Transverse colon (tissue), 4 donors: ENCODE data around the gene TMEM192. TPM values are rescaled to one million over a fixed set of nuclear protein-coding genes. Genes with fewer than 3 reads are reported as not detected.

ENCODE experiments used
- DNase-seq: peaks from one replicate; pipeline ENCODE4 v3.0.0-alpha.2; 2019
- H3K27ac ChIP-seq, 4 donors: fragments of 200-600 bp; sonication (generic); 2 replicates each; pipeline ENCODE4 v1.5.1; 2016 to 2018; ENCODE audit warnings: inconsistent platforms in 4 of 4
- H3K27me3 ChIP-seq: fragments of 200-600 bp; sonication (generic); 2 replicates; pipeline ENCODE4 v1.5.1; 2017; ENCODE audit warnings: inconsistent platforms
- H3K36me3 ChIP-seq, 4 donors: fragments of 200-600 bp; sonication (generic); 2 replicates each; pipeline ENCODE4 v1.5.1; 2017 to 2019; ENCODE audit warnings: inconsistent platforms in 4 of 4
- H3K4me1 ChIP-seq, 4 donors: fragments of 200-600 bp; sonication (generic); 2 replicates each; pipeline ENCODE4 v1.5.1; 2017 to 2020; ENCODE audit warnings: inconsistent platforms in 4 of 4
- H3K4me3 ChIP-seq, 4 donors: fragments of 200-600 bp; sonication (generic); 1 replicate in 1 of 4; 2 replicates in 3 of 4; pipeline versions ENCODE4 v1.5.1 to v1.6.1; 2017 to 2019; ENCODE audit warnings: inconsistent platforms in 4 of 4
- H3K9me3 ChIP-seq, 2 donors: fragments of 200-600 bp; sonication (generic); 2 replicates each; pipeline ENCODE4 v1.5.1; 2017 to 2019; ENCODE audit warnings: inconsistent platforms in 2 of 2
- CTCF ChIP-seq, 5 experiments: fragments of 200-600 bp in 3 of 5; fragments of 450-650 bp in 2 of 5; sonication (generic) in 3 of 5; IDR thresholded peaks; 1 replicate in 2 of 5; 2 replicates in 3 of 5; pipeline ENCODE4 v1.5.1; 2016 to 2017; ENCODE audit warnings: antibody characterized with exemption in 5 of 5, inconsistent platforms in 3 of 5, mild to moderate bottlenecking in 2 of 5, moderate library complexity in 1 of 5
- EP300 ChIP-seq: sonication (generic); formaldehyde crosslinking; IDR thresholded peaks from one replicate; pipeline ENCODE4 v1.6.1; 2017; ENCODE audit warnings: antibody characterized with exemption, low read depth
- POLR2A ChIP-seq: fragments of 450-650 bp; IDR thresholded peaks from one replicate; pipeline ENCODE4 v1.6.1; 2016; ENCODE audit warnings: antibody characterized with exemption, mild to moderate bottlenecking, moderate library complexity
- POLR2AphosphoS5 ChIP-seq, 3 donors: sonication (generic); formaldehyde crosslinking; IDR thresholded peaks; one replicate each; pipeline ENCODE4 v1.6.1; 2016; ENCODE audit warnings: antibody characterized with exemption in 3 of 3
- WGBS, 2 donors: methylation state at CpG; one replicate each; pipeline ENCODE4 v1.1.5; 2018; ENCODE audit warnings: low coverage in 1 of 2; 5-methylcytosine and 5-hydroxymethylcytosine counted together
- in situ Hi-C, 4 donors: fragments of 200-750 bp; cut with MboI; loops; one replicate each; pipeline versions ENCODE4 v1.15.0 to v1.15.1; 2017; ENCODE audit warnings: low sequenced_read_pairs in 3 of 4, low pct_ligation_motif_present in 1 of 4, low pct_unique_long_range_greater_than_20kb in 1 of 4
- intact Hi-C: fragments of 100-400 bp; cut with DNase I; formaldehyde crosslinking; loops from one replicate; pipeline ENCODE4 v1.15.1; 2023; ENCODE audit warnings: low total_unique reads
- total RNA-seq, 4 donors: library from RNA; depleted of rRNA; stranded (reverse); fragments of >200 nt; gene quantifications; one replicate each; pipeline ENCODE4 v1.1.0, GENCODE V29; 2016

TMEM192 gene
- 10 to 100 TPM in 2 of 4 donors, 1 to 10 TPM in 2; 2.4 to 20.3 (median 12.4) TPM for total RNA-seq

GRCh38 chr4:165112368-165113121, at the start of gene TMEM192:
Gene TMEM192, minus strand, starts transcription at chr4:165112860. Its CDS starts 87 bp downstream, at chr4:165112773.
- Histone ChIP-seq H3K27me3 (peaks cover 2% of the 10 kb centered on the region), H3K4me1 (peaks cover 3 to 16% (median 8%) of the 10 kb centered on the region in 4 donors), H3K9me3 (no peaks in the 10 kb centered on the region), H3K4me3 (peak within 1 kb of the TSS; percentile 73 to 92 (median 85)), H3K36me3 (no peaks in the 10 kb centered on the region), H3K27ac (peak within 1 kb of the TSS; percentile 87 to 93 (median 91))
- in situ Hi-C loops = no loop called here
- DNase-seq = peak; percentile 96
- WGBS, 2 donors = 0% methylated on average over 17 of the region's 66 CpGs; no CpG with 5 or more reads in 1 of the 2 donors
- intact Hi-C loops = no loop called here
- TF ChIP-seq POLR2AphosphoS5 (IDR thresholded peaks at IDR 0.05) (peak; percentile 58 to 75 (median 71)), EP300 (no peak), CTCF (IDR thresholded peaks at IDR 0.05) (peak; percentile 23 to 56 (median 35)), POLR2A (peak; percentile 83)

GRCh38 chr4:165158762-165159161, 46.1 kb upstream of the TMEM192 start:
- H3K4me1 ChIP-seq = no peaks in the 10 kb centered on the region
- no peak overlapping the region for H3K27ac ChIP-seq
- TF ChIP-seq EP300 (no peak), POLR2A (no peak), POLR2AphosphoS5 (IDR thresholded peaks at IDR 0.05) (no peak), CTCF (IDR thresholded peaks at IDR 0.05) (no peak)
- no peaks in the 10 kb centered on the region for H3K9me3 ChIP-seq
- in situ Hi-C loops (no loop called here), intact Hi-C loops (no loop called here)
- no peak for DNase-seq
- H3K4me3 ChIP-seq = no peak overlapping the region
- no peaks in the 10 kb centered on the region for H3K27me3 ChIP-seq
- H3K36me3 ChIP-seq = no peaks in the 10 kb centered on the region

GRCh38 chr4:165156906-165157305, 44.2 kb upstream of the TMEM192 start:
- in situ Hi-C loops = no loop called here
- no peak for DNase-seq
- TF ChIP-seq POLR2AphosphoS5 (IDR thresholded peaks at IDR 0.05) (no peak), POLR2A (no peak), EP300 (no peak), CTCF (IDR thresholded peaks at IDR 0.05) (no peak)
- 51 to 83% methylated on average over 2 of the region's 2 CpGs for WGBS, 2 donors
- Histone ChIP-seq H3K27ac (no peak overlapping the region), H3K9me3 (no peaks in the 10 kb centered on the region), H3K4me1 (no peaks in the 10 kb centered on the region), H3K36me3 (no peaks in the 10 kb centered on the region), H3K4me3 (no peak overlapping the region), H3K27me3 (no peaks in the 10 kb centered on the region)
- intact Hi-C loops = no loop called here

- H3K9me3 ChIP-seq = no peaks in the 10 kb centered on the region
- DNase-seq = no peak
- intact Hi-C loops = no loop called here
- in situ Hi-C loops = no loop called here
- no peak overlapping the region for H3K27ac ChIP-seq
- H3K36me3 ChIP-seq = no peaks in the 10 kb centered on the region
- TF ChIP-seq EP300 (no peak), CTCF (IDR thresholded peaks at IDR 0.05) (no peak), POLR2AphosphoS5 (IDR thresholded peaks at IDR 0.05) (no peak), POLR2A (no peak)
- no peaks in the 10 kb centered on the region for H3K4me1 ChIP-seq
- no peak overlapping the region for H3K4me3 ChIP-seq
- H3K27me3 ChIP-seq = no peaks in the 10 kb centered on the region
These were observed 41.8 kb upstream of the TMEM192 start for GRCh38 chr4:165154482-165154881.
